ENCODE results near the gene KRTAP3-2.

The KRTAP3-2 gene

GRCh38 chr17:41009936-41010335 is 10.2 kb upstream of the KRTAP3-2 start:
- DNase-seq, result no peak

GRCh38 chr17:41009301-41009760 is 9.6 kb upstream of the KRTAP3-2 start:
- no peak for DNase-seq

- DNase-seq, result no peak
These were observed 9.1 kb upstream of the KRTAP3-2 start, which contains the start of gene KRTAP3-1 for GRCh38 chr17:41008811-41009210. Gene KRTAP3-1, minus strand, starts transcription at chr17:41009128. Its CDS starts 54 bp downstream, at chr17:41009074.

GRCh38 chr17:41004397-41004796 is 4.7 kb upstream of the KRTAP3-2 start:
- peak in 1 of 2 experiments; percentile 35 for DNase-seq

- no peak for DNase-seq
These were observed 4.2 kb upstream of the KRTAP3-2 start for GRCh38 chr17:41003926-41004325.

- no peak for DNase-seq
These were observed 3.1 kb upstream of the KRTAP3-2 start for GRCh38 chr17:41002814-41003213.

GRCh38 chr17:41001795-41002194 is 2.1 kb upstream of the KRTAP3-2 start:
- DNase-seq, result no peak

- no peak for DNase-seq
These were observed 2.3 kb downstream of the KRTAP3-2 start for GRCh38 chr17:40997361-40997760.

- DNase-seq, result no peak
These were observed 2.9 kb downstream of the KRTAP3-2 start for GRCh38 chr17:40996829-40997228.

- no peak for DNase-seq
These were observed 4.6 kb downstream of the KRTAP3-2 start for GRCh38 chr17:40995116-40995515.

- DNase-seq, result peak; percentile 28 to 82
These were observed 5.9 kb downstream of the KRTAP3-2 start, which contains the start of gene KRTAP3-3 for GRCh38 chr17:40993839-40994238. Gene KRTAP3-3, minus strand, starts transcription at chr17:40994164. Its CDS starts 67 bp downstream, at chr17:40994097.

GRCh38 chr17:40993084-40993483 is 6.6 kb downstream of the KRTAP3-2 start:
- DNase-seq, result no peak

- no peak for DNase-seq
These were observed 7.0 kb downstream of the KRTAP3-2 start for GRCh38 chr17:40992666-40993065.

GRCh38 chr17:40986920-40987319 is 12.8 kb downstream of the KRTAP3-2 start:
- DNase-seq, result no peak

- no peak for DNase-seq
These were observed 15.5 kb downstream of the KRTAP3-2 start, which contains the start of gene KRT40 for GRCh38 chr17:40984226-40984625. Gene KRT40, minus strand, starts transcription at chr17:40984326. Its CDS starts 53 bp downstream, at chr17:40984273.

- DNase-seq, result no peak
These were observed 18.6 kb downstream of the KRTAP3-2 start for GRCh38 chr17:40981115-40981514.

- DNase-seq, result no peak
These were observed 19.1 kb downstream of the KRTAP3-2 start for GRCh38 chr17:40980596-40980995.

GRCh38 chr17:40980117-40980516 is 19.6 kb downstream of the KRTAP3-2 start:
- no peak for DNase-seq

- DNase-seq, result no peak
These were observed 21.0 kb downstream of the KRTAP3-2 start for GRCh38 chr17:40978575-40979151.

- DNase-seq, result no peak
These were observed 24.2 kb downstream of the KRTAP3-2 start for GRCh38 chr17:40975516-40975915.

GRCh38 chr17:40974366-40974765 is 25.3 kb downstream of the KRTAP3-2 start:
- no peak for DNase-seq

GRCh38 chr17:40967582-40967981 is 32.1 kb downstream of the KRTAP3-2 start:
- no peak for DNase-seq

- no peak for DNase-seq
These were observed 32.9 kb downstream of the KRTAP3-2 start, which contains the start of gene KRT39 for GRCh38 chr17:40966848-40967247. Gene KRT39, minus strand, starts transcription at chr17:40966948. Its CDS starts 92 bp downstream, at chr17:40966856.

GRCh38 chr17:40963838-40964237 is 35.9 kb downstream of the KRTAP3-2 start:
- peak in 1 of 2 experiments; percentile 12 for DNase-seq

- DNase-seq, result no peak
These were observed 37.6 kb downstream of the KRTAP3-2 start for GRCh38 chr17:40962059-40962561.
